WERI-Rb-1 (cell line): Measurements from ENCODE around the gene SPATA33.

Experiments used
- DNase-seq: peaks from one replicate; pipeline ENCODE4 v3.0.0-alpha.2; 2020
- H3K27ac ChIP-seq: fragments of 250-450 bp; sonication (Bioruptor Pico); 2 replicates; pipeline ENCODE4 v1.5.1; 2020; ENCODE audit warnings: mild to moderate bottlenecking, moderate library complexity
- H3K27me3 ChIP-seq: fragments of 250-450 bp; sonication (Bioruptor Pico); 2 replicates; pipeline ENCODE4 v1.5.1; 2021; ENCODE audit warnings: mild to moderate bottlenecking, low read depth, moderate library complexity; ENCODE audit not compliant: insufficient read depth, severe bottlenecking
- H3K36me3 ChIP-seq: fragments of 250-450 bp; sonication (Bioruptor Pico); 2 replicates; pipeline ENCODE4 v1.5.1; 2020; ENCODE audit warnings: mild to moderate bottlenecking, moderate library complexity
- H3K4me3 ChIP-seq: 2 replicates; pipeline ENCODE4 v1.5.1; 2011; ENCODE audit warnings: low read depth, mild to moderate bottlenecking, control low read depth, low read length
- H3K9me3 ChIP-seq: fragments of 250-450 bp; sonication (Bioruptor Pico); 2 replicates; pipeline ENCODE4 v1.5.1; 2021; ENCODE audit warnings: mild to moderate bottlenecking, moderate library complexity; ENCODE audit not compliant: severe bottlenecking
- CTCF ChIP-seq: IDR thresholded peaks from 2 replicates; pipeline ENCODE4 v1.5.1; 2011; ENCODE audit warnings: low read depth, mild to moderate bottlenecking, control low read depth, inconsistent platforms, low read length

Gene SPATA33

GRCh38 chr16:89711601-89712273, 54.1 kb downstream of the SPATA33 start:
- no peak for DNase-seq
- Histone ChIP-seq H3K27ac (no peak overlapping the region), H3K4me3 (no peak overlapping the region), H3K9me3 (no peaks in the 10 kb centered on the region), H3K27me3 (no peaks in the 10 kb centered on the region), H3K36me3 (no peaks in the 10 kb centered on the region)
- TF ChIP-seq CTCF, result no peak

DNA sequence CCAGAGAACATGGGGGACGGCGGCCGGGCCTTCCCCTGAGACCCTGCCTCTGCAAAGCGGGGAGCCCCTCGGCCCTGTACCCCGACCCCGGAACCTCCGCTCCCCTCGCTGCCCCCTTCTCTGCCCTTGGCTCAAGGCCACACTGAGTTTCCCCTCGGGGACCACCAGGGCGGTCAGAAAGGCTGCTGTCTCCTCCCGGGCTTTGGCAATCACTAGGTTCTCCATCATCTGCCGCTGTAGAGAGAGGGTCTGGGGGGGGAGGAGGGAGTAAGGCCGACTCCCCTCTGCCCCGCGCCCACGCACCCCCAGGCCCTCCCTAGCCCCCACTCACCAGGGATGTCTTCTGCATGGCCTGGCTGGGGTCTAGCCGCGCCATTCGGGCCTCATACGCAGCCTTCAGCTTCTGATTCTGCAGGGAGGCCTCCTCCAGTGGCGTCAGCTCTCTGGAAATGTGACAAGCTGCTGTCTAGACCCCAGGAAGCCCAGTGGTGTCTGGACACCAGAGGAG, 54.7 kb downstream of the SPATA33 start:
- Histone ChIP-seq H3K27ac (no peak overlapping the region), H3K4me3 (no peak overlapping the region), H3K36me3 (no peaks in the 10 kb centered on the region), H3K27me3 (no peaks in the 10 kb centered on the region), H3K9me3 (no peaks in the 10 kb centered on the region)
- TF ChIP-seq CTCF, result no peak
- no peak for DNase-seq

GRCh38 chr16:89716493-89716892, 58.9 kb downstream of the SPATA33 start:
- H3K27ac ChIP-seq, result no peak overlapping the region
- H3K27me3 ChIP-seq, result no peaks in the 10 kb centered on the region
- H3K9me3 ChIP-seq, result no peaks in the 10 kb centered on the region
- TF ChIP-seq CTCF, result no peak
- no peak overlapping the region for H3K4me3 ChIP-seq
- DNase-seq, result no peak
- no peaks in the 10 kb centered on the region for H3K36me3 ChIP-seq

DNA sequence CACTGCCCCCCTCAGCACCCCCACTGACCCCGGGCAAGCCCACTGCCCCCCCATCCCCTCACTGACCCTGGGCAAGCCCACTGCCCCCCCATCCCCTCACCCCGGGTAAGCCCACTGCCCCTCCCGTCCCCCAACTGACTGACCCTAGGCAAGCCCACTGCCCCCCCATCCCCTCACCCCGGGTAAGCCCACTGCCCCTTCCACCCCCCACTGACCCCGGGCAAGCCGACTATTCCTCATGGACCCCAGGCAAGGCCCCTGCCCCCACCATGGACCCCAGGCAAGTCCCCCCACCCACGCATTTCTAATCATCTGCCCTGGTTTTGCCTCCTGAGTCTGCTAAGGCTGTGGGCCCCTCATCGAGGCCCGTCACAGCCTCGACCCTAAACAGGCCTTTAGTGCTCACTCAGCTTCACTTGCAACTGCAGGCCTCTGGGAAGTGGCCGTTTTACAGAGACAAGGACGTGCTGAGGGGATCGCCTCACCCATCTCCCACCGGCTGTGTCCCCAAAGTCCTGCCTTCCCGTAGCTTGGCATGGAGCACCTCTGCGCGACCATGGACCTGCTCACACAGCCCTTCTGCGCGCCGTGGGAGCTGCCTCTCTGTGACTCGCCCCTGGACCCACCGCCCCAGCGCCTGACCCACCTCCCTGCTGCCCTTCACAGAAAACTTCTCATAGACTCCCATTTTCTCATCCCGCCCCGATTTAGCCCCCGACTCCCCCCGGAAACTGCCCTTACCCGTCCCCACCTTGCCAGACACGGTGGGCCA, 59.5 kb downstream of the SPATA33 start:
- no peak for DNase-seq
- Histone ChIP-seq H3K9me3 (no peaks in the 10 kb centered on the region), H3K36me3 (no peaks in the 10 kb centered on the region), H3K27me3 (no peaks in the 10 kb centered on the region), H3K4me3 (no peak overlapping the region), H3K27ac (no peak overlapping the region)
- no peak for TF ChIP-seq CTCF

DNA sequence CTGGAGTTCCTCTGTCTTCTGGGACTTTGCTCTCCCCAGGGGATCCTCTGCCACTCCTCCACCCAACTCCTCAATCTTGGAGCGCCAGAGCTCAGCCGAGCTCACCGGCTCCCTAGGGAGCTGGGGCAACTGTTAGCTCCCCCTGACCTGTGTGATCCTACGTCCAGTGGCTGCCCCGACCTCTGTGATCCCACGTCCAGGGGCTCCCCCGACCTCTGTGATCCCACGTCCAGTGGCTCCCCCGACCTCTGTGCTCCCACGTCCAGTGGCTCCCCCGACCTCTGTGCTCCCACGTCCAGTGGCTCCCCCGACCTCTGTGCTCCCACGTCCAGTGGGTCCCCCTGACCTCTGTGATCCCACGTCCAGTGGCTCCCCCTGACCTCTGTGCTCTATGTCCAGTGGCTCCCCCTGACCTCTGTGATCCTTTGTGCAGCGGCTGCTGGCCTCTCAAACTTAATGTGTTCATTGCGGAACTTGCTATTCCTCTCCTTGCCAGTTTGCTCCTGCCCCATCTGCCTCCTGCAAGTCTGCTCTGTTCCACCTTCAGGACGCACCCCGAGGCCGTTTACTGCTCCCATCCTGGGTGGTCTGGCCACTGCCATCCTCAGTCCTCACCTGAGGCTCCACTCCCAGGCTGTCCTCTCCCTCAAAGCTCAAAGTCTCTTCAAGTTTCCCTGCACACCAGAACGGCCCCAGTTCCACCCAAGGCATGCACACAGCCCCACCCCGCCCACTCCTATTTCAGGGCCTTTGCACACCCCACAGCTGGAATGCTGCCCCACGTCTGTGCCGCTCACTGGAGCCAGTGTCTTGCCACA, 60.3 kb downstream of the SPATA33 start:
- Histone ChIP-seq H3K27me3 (no peaks in the 10 kb centered on the region), H3K9me3 (no peaks in the 10 kb centered on the region), H3K4me3 (no peak overlapping the region), H3K27ac (no peak overlapping the region), H3K36me3 (peaks cover 4% of the 10 kb centered on the region)
- DNase-seq, result no peak
- no peak for TF ChIP-seq CTCF
